Measurements from ENCODE around the gene APOO. TPM values are rescaled to one million over a fixed set of nuclear protein-coding genes. Genes with fewer than 3 reads are reported as not detected.

APOO gene
- total and polyA plus RNA-seq, 4 donors: 5.4 to 18.0 (median 8.8) TPM

GRCh38 chrX:23904096-23904495 is 3.6 kb downstream of the APOO start:
- Histone ChIP-seq H3K9me3 (ENCODE audit: control insufficient read depth in 4 of 4, low read length in 3 of 4) (no peaks in the 10 kb centered on the region), H3K4me3 (ENCODE audit: low read depth in 1 of 3, low read length in 3 of 3) (no peak overlapping the region), H3K36me3 (ENCODE audit: control insufficient read depth in 4 of 4, insufficient read depth in 3 of 4, low read depth in 1 of 4, low read length in 3 of 4) (no peaks in the 10 kb centered on the region), H3K27ac (ENCODE audit: low read depth in 1 of 2, low read length in 2 of 2) (no peak overlapping the region), H3K9ac (ENCODE audit: low read depth in 1 of 2, low read length in 2 of 2) (no peak overlapping the region), H3K27me3 (ENCODE audit: control insufficient read depth in 4 of 4, insufficient read depth in 4 of 4, low read length in 3 of 4) (no peaks in the 10 kb centered on the region), H3K4me1 (ENCODE audit: control insufficient read depth in 4 of 4, insufficient read depth in 4 of 4, low read length in 3 of 4) (peaks cover 2 to 20% (median 13%) of the 10 kb centered on the region in 4 donors)
- no peak for DNase-seq (ENCODE audit: low spot score)
- TF ChIP-seq FOXA2 (IDR thresholded peaks at IDR 0.05) (no peak), YY1 (IDR thresholded peaks at IDR 0.05) (no peak), EGR1 (IDR thresholded peaks at IDR 0.05; ENCODE audit: low read depth in 2 of 2) (no peak), ZBTB33 (IDR thresholded peaks at IDR 0.05) (no peak), REST (IDR thresholded peaks at IDR 0.05) (no peak), NR2F2 (IDR thresholded peaks at IDR 0.05) (no peak), HNF4A (conservative IDR thresholded peaks at IDR 0.05) (no peak), RAD21 (IDR thresholded peaks at IDR 0.05) (no peak), GABPA (IDR thresholded peaks at IDR 0.05 in 1 of 2, conservative IDR thresholded peaks at IDR 0.05 in 1 of 2) (no peak), RXRA (IDR thresholded peaks at IDR 0.05) (no peak), CTCF (IDR thresholded peaks at IDR 0.05; ENCODE audit: low read depth, low read length, missing input control) (no peak), TAF1 (conservative IDR thresholded peaks at IDR 0.05) (no peak), JUND (IDR thresholded peaks at IDR 0.05) (no peak), HNF4G (IDR thresholded peaks at IDR 0.05) (no peak), ATF3 (IDR thresholded peaks at IDR 0.05) (no peak), SP1 (IDR thresholded peaks at IDR 0.05) (no peak), FOXA1 (IDR thresholded peaks at IDR 0.05) (no peak)
- TF ChIP-seq, protein P1, sequence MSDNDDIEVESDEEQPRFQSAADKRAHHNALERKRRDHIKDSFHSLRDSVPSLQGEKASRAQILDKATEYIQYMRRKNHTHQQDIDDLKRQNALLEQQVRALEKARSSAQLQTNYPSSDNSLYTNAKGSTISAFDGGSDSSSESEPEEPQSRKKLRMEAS (IDR thresholded peaks at IDR 0.05): no peak
- WGBS: 71% methylated on average over 2 of the region's 2 CpGs
